Mucosa of descending colon (tissue), 3 donors: ENCODE results near the gene CST7. TPM values are rescaled to one million over a fixed set of nuclear protein-coding genes. Genes with fewer than 3 reads are reported as not detected.

ENCODE experiments used
- ATAC-seq: fragments of 200-7000 bp; cut with Tn5 transposase; one replicate; pipeline ENCODE4 v1.9.1; 2020; ENCODE audit warnings: mild to moderate bottlenecking, moderate library complexity
- DNase-seq, 3 donors: peaks; one replicate each; pipeline ENCODE4 v3.0.0-alpha.2; 2020
- H3K36me3 ChIP-seq: fragments of 200-600 bp; one replicate; pipeline ENCODE4 v1.8.0; 2021; ENCODE audit warnings: low read depth, mild to moderate bottlenecking
- H3K4me1 ChIP-seq: fragments of 200-600 bp; one replicate; pipeline ENCODE4 v1.8.0; 2021; ENCODE audit warnings: low read depth, mild to moderate bottlenecking
- H3K4me3 ChIP-seq: fragments of 200-600 bp; one replicate; pipeline ENCODE4 v1.8.0; 2021; ENCODE audit warnings: mild to moderate bottlenecking
- H3K9me3 ChIP-seq: fragments of 200-600 bp; one replicate; pipeline ENCODE4 v1.8.0; 2021; ENCODE audit warnings: mild to moderate bottlenecking
- CTCF ChIP-seq: fragments of 200-600 bp; IDR thresholded peaks from one replicate; pipeline ENCODE4 v1.8.0; 2022; ENCODE audit warnings: antibody characterized with exemption, mild to moderate bottlenecking
- intact Hi-C, 2 donors: fragments of 100-400 bp; cut with DNase I in 1 of 2; cut with micrococcal nuclease in 1 of 2; formaldehyde crosslinking; loops; one replicate each; pipeline versions ENCODE4 v1.11.0 to v1.11.1; 2022; cut with DNase I, micrococcal nuclease
- long read RNA-seq, 2 donors: library from polyadenylated mRNA; unstranded; transcript quantifications; one replicate each; pipeline ENCODE4 v2.0.0, GENCODE V29; 2019 to 2021
- total RNA-seq, 3 donors: library from RNA; stranded (reverse); fragmentation: NEBNext Ultra II Directional in 2 of 3; extraction: Animal tissue kit (Norgen Biotek cat#: 25700) in 2 of 3; gene quantifications; one replicate each; pipeline versions ENCODE4 v1.2.1 to v1.2.4, GENCODE V29; 2021 to 2023
- donor health status: DM: no; HTN: no; CAD: no; lungs with moderate emphysema.
- donor health status: DM: no; HTN: no; CAD: no.
- donor health status: DM: no; HTN: yes; CAD: no.

CST7 gene
- 1 to 10 TPM; 1.4 to 2.3 (median 1.7) TPM for total RNA-seq
- long read RNA-seq, donor 1, partial matches to known transcripts = 0 of 2 reads
- long read RNA-seq, donor 1, other reads (novel, unspliced or antisense) = 0 of 2 reads
- long read RNA-seq, donor 2, partial matches to known transcripts = 0 of 3 reads
- long read RNA-seq, donor 2, other reads (novel, unspliced or antisense) = 0 of 3 reads

- intact Hi-C loops = no loop called here
- Histone ChIP-seq H3K4me3 (no peak within 1 kb of the TSS), H3K4me1 (no peaks in the 10 kb centered on the region), H3K9me3 (peaks cover 5% of the 10 kb centered on the region), H3K36me3 (no peaks in the 10 kb centered on the region)
- DNase-seq (peak; percentile 62 to 88 (median 74)), ATAC-seq (peak; percentile 84)
- no peak for TF ChIP-seq CTCF
These were observed at the start of gene CST7 for GRCh38 chr20:24948939-24949679. Gene CST7, plus strand, starts transcription at chr20:24949269. Its CDS starts 237 bp downstream, at chr20:24949506.

- no peak for TF ChIP-seq CTCF
- Histone ChIP-seq H3K9me3 (peaks cover 9% of the 10 kb centered on the region), H3K4me3 (no peak overlapping the region), H3K4me1 (no peaks in the 10 kb centered on the region), H3K36me3 (no peaks in the 10 kb centered on the region)
- DNase-seq (no peak), ATAC-seq (no peak)
- intact Hi-C loops = no loop called here
These were observed 42.3 kb upstream of the CST7 start for GRCh38 chr20:24906806-24907205.

- ATAC-seq = no peak
- intact Hi-C loops = no loop called here
- Histone ChIP-seq H3K9me3 (peaks cover 9% of the 10 kb centered on the region), H3K4me1 (no peaks in the 10 kb centered on the region), H3K36me3 (no peaks in the 10 kb centered on the region), H3K4me3 (no peak overlapping the region)
- no peak for TF ChIP-seq CTCF
- no peak for DNase-seq
These were observed 40.4 kb upstream of the CST7 start for GRCh38 chr20:24908642-24909041.

GRCh38 chr20:24909086-24909780 is 39.8 kb upstream of the CST7 start:
- TF ChIP-seq CTCF = no peak
- Histone ChIP-seq H3K36me3 (no peaks in the 10 kb centered on the region), H3K4me1 (no peaks in the 10 kb centered on the region), H3K4me3 (no peak overlapping the region), H3K9me3 (peaks cover 9% of the 10 kb centered on the region)
- no peak for ATAC-seq
- intact Hi-C loops = no loop called here
- no peak for DNase-seq

- ATAC-seq (no peak), DNase-seq (no peak)
- no peak for TF ChIP-seq CTCF
- intact Hi-C loops = loop anchor here (10.0 kb wide), 1 partner anchor 745 kb away; no protein-coding TSS in a partner anchor
- Histone ChIP-seq H3K4me1 (no peaks in the 10 kb centered on the region), H3K9me3 (peaks cover 9% of the 10 kb centered on the region), H3K4me3 (no peak overlapping the region), H3K36me3 (no peaks in the 10 kb centered on the region)
These were observed 39.2 kb upstream of the CST7 start for GRCh38 chr20:24909861-24910260.
